ENCODE results near the gene RNF145. TPM values are rescaled to one million over a fixed set of nuclear protein-coding genes. Genes with fewer than 3 reads are reported as not detected.
A peak's percentile ranks its signal among the peaks of the same experiment; 100 is the strongest.

The RNF145 gene
- total and polyA plus RNA-seq, 12 donors = 9.4 to 37.4 (median 22.2) TPM

DNA sequence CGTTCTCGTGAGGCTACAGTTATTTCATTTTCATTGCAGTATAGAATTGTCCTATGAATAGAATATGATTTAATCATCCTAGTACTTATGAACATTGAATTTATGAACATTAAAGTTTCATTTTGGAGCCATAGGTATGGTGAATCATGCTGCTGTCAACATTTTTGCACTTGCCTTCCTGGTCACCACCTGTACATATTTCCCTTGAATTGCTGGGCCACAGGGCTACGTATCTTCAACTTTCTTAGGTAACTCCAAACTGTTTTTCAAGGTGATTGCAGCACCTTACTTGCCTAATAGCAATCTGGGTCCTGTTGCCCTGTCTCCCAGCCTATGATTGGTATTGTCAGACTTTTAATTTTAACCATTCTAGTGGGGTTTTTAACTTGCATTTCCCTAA is 6.5 kb upstream of the RNF145 start:
- TF ChIP-seq, protein P1, sequence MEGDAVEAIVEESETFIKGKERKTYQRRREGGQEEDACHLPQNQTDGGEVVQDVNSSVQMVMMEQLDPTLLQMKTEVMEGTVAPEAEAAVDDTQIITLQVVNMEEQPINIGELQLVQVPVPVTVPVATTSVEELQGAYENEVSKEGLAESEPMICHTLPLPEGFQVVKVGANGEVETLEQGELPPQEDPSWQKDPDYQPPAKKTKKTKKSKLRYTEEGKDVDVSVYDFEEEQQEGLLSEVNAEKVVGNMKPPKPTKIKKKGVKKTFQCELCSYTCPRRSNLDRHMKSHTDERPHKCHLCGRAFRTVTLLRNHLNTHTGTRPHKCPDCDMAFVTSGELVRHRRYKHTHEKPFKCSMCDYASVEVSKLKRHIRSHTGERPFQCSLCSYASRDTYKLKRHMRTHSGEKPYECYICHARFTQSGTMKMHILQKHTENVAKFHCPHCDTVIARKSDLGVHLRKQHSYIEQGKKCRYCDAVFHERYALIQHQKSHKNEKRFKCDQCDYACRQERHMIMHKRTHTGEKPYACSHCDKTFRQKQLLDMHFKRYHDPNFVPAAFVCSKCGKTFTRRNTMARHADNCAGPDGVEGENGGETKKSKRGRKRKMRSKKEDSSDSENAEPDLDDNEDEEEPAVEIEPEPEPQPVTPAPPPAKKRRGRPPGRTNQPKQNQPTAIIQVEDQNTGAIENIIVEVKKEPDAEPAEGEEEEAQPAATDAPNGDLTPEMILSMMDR (IDR thresholded peaks at IDR 0.05) = no peak
- no peaks in the 10 kb centered on the region for H3K27me3 ChIP-seq
- 95 to 97% methylated on average over 3 of the region's 3 CpGs for whole genome bisulfite sequencing, 2 donors
- H3K4me3 ChIP-seq = no peak overlapping the region
- intact Hi-C loops (cut with DNase I) = loop anchor here in 1 of 10 donors (5.0 to 10.0 kb wide), 2 partner anchors 41 to 61 kb away; no protein-coding TSS in a partner anchor
- H3K36me3 ChIP-seq = no peaks in the 10 kb centered on the region
- H3K4me1 ChIP-seq = peaks cover 0 to 18% (median 0%) of the 10 kb centered on the region in 9 donors
- DNase-seq (no peak), ATAC-seq (no peak)
- H3K9me3 ChIP-seq = no peaks in the 10 kb centered on the region
- no peak overlapping the region for H3K27ac ChIP-seq

DNA sequence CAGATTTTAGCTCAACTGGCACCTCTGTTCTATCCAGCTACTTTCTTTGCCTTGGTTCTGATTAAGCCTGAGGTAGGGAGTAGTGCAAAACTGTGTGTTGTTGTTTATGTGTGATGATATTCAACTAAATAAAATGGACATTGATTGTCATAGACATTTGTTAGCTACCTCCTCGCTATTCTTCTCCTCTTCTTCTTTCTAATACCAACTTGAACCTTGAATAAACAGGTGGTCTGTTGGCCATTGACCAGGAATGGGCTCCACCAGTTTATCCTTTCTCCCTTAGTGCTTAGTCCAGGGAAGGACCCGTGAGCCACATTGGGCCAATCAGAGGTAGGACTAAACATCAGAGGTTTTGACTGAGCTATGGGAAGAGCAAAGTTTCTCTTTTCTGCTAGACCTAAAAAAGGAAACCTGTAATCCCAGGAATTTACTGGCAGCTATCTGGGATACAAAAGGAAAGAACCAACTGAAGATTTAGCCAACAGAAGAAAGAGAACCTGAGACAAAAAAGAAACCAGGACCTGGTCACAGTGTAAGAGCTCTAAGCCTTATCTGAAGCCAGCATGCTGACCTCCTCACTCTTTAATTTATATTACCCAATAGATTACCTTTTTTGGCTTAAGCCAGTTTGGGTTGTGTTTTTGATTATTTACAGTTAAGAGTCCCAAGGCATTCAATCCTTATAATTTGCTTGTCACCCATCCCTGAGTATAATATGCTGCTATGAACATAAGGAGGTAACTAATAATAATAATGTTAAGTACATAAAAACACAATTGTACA is 5.3 kb upstream of the RNF145 start:
- H3K27ac ChIP-seq = no peak overlapping the region
- DNase-seq = no peak
- H3K27me3 ChIP-seq = no peaks in the 10 kb centered on the region
- H3K36me3 ChIP-seq = no peaks in the 10 kb centered on the region
- no peaks in the 10 kb centered on the region for H3K9me3 ChIP-seq
- ATAC-seq = no peak
- H3K4me1 ChIP-seq = peaks cover 0 to 30% (median 5%) of the 10 kb centered on the region in 9 donors
- intact Hi-C loops (cut with DNase I) = loop anchor here in 4 of 10 donors (5.0 to 10.0 kb wide), 4 partner anchors 43 to 60 kb away; partner anchors contain the start of gene UBLCP1 (in 2 of the 4)
- TF ChIP-seq, protein P1 (IDR thresholded peaks at IDR 0.05) = no peak
- 82 to 89% methylated on average over 2 of the region's 2 CpGs for WGBS, 2 donors
- no peak overlapping the region for H3K4me3 ChIP-seq

DNA sequence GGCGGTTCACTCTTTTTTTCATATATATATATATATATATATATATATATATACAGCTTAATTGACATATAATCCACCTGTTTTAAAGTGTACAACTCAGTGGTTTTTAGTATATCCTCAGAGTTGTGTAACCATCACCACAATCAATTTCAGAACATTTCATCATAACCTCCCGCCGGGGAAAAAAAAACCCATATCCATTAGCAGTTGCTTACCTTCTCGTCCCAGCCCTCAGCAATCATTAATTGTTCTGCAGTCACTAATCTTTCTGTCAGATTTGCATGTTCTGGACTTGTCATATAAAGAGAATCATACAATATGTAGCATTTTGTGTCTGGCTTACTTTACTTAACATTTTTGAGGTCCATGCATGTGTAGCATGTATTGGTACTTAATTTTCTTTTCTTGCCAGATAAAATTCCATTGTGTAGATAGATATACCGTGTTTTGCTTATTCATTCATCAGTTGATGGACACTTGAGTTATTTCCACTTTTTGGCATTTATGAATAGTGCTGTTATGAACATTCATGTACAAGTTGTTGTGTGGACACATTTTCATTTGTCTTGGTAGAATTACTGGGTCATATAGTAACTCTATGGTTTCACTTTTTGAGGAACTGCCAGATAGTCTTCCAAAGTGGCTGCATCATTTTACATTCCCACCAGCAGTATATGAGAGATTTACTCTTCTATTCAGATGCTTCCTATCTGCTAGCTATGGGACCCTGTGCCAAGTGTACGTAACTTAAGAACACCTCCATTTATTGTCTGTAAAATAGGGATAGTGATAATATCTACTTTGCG is 3.5 kb upstream of the RNF145 start:
- H3K27ac ChIP-seq = no peak overlapping the region
- no peaks in the 10 kb centered on the region for H3K36me3 ChIP-seq
- peaks cover 0 to 32% (median 6%) of the 10 kb centered on the region in 9 donors for H3K4me1 ChIP-seq
- H3K4me3 ChIP-seq = no peak overlapping the region
- intact Hi-C loops (cut with DNase I) = loop anchor here in 4 of 10 donors (5.0 to 10.0 kb wide), 3 partner anchors 49 to 58 kb away; partner anchors contain the start of gene UBLCP1 (in 2 of the 4)
- no peak for ATAC-seq
- H3K9me3 ChIP-seq = no peaks in the 10 kb centered on the region
- H3K27me3 ChIP-seq = no peaks in the 10 kb centered on the region
- no peak for DNase-seq
- WGBS, 2 donors = 77 to 93% methylated on average over 7 of the region's 7 CpGs
- TF ChIP-seq, protein P1 (IDR thresholded peaks at IDR 0.05) = no peak

DNA sequence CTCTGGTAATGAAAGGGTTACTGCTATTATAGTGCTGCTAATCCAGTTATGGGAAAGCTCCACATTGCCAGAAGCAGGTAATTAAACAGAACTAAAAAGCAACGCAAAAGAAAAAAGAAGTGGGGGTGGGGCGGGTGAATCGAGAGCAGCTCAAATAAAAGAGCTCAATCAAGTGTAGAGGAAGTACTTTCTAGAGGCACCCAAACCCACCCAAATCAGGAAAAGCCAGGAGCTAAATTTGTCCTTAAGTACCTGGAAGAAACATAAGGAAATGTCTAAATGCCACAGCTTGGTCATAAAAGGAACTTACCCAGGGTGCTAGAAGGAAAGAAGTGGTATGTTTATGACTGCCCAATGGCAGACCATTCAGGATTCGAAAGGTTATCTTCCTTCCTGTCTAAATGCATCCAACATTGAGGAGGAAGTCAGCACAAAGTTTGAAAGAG is 2.4 kb upstream of the RNF145 start:
- Histone ChIP-seq H3K27ac (peak overlapping the region in 1 of 10 donors; percentile 29), H3K9me3 (no peaks in the 10 kb centered on the region), H3K4me3 (no peak overlapping the region), H3K4me1 (peaks cover 0 to 38% (median 13%) of the 10 kb centered on the region in 9 donors), H3K36me3 (no peaks in the 10 kb centered on the region), H3K27me3 (no peaks in the 10 kb centered on the region)
- 42 to 53% methylated on average over 4 of the region's 4 CpGs for WGBS, 2 donors
- intact Hi-C loops (cut with DNase I) = loop anchor here in 4 of 10 donors (5.0 to 10.0 kb wide), 3 partner anchors 51 to 57 kb away; partner anchors contain the start of gene UBLCP1 (in 2 of the 4)
- TF ChIP-seq, protein P1 (IDR thresholded peaks at IDR 0.05) = no peak
- ATAC-seq (no peak), DNase-seq (no peak)

All from heart right ventricle (tissue), 16 donors.